HUES48 (cell line): ENCODE data around the gene AMT.

Experiments
- H3K27ac ChIP-seq: one replicate; pipeline ENCODE4 v1.7.0; 2013; ENCODE audit warnings: low read depth, low read length, inconsistent platforms
- H3K27me3 ChIP-seq: 2 replicates; pipeline ENCODE4 v1.6.1; 2013; ENCODE audit warnings: mild to moderate bottlenecking, low read length; ENCODE audit not compliant: control insufficient read depth, insufficient read depth
- H3K36me3 ChIP-seq: 2 replicates; pipeline ENCODE4 v1.6.1; 2013; ENCODE audit warnings: low read length; ENCODE audit not compliant: control insufficient read depth, insufficient read depth
- H3K4me1 ChIP-seq: 2 replicates; pipeline ENCODE4 v1.6.1; 2013; ENCODE audit warnings: mild to moderate bottlenecking, low read length; ENCODE audit not compliant: control insufficient read depth, insufficient read depth
- H3K4me3 ChIP-seq: 2 replicates; pipeline ENCODE4 v1.5.1; 2013; ENCODE audit warnings: mild to moderate bottlenecking, low read depth, low read length
- H3K9ac ChIP-seq: 2 replicates; pipeline ENCODE4 v1.6.1; 2013; ENCODE audit warnings: mild to moderate bottlenecking, low read depth, low read length, moderate library complexity
- H3K9me3 ChIP-seq: 2 replicates; pipeline ENCODE4 v1.6.1; 2013; ENCODE audit warnings: low read length; ENCODE audit not compliant: control insufficient read depth, insufficient read depth

The AMT gene

DNA sequence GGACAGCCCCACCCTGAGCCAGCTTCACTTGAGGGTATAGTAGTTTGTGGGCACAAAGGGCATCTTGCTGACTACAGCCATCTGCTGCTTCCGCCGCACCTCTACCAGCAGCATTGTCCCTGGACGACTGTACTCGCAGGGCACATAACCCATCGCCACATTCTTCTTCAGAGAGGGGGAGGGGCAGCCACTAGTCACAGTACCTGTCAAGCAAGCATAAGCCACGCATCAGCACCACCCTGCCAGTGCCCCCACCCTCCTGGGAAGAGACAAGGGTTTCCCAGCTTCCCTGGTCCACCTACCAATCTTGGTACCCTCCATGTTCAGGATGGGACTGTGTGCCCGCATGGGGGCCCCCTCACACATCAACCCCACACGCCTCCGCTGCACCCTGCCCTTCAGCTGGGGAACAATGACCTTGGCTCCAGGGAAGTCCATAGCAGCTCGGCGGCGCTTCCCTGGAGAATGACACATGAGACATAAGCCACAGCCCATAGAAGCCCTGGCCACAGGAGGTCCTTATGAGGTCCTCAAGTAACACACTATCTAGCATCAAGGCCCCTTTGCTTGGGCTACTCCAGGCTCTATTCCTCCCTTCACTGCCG is 4.7 kb downstream of the AMT start:
- no peak overlapping the region for H3K9ac ChIP-seq

DNA sequence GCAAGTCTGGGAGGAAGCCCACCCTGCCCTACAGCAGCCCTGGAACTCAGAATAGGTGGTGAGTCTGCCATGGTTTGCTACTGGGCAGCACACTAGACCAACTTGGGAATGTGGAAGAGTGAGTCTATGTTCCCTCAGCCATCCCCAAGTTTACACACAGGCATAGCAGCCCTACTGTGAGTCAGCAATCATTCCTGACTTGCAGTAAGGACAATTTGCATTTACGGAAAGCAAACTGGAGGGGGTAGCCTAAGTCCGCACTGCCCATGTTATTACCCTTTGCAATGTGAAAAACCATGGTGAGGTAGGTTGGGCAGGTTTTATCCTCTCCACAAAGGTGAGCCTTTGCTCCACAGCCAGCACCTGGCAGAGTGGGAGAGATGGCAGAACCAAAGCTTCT is 5.4 kb downstream of the AMT start:
- Histone ChIP-seq H3K4me3 (no peak overlapping the region), H3K9me3 (no peaks in the 10 kb centered on the region), H3K4me1 (peaks cover 7% of the 10 kb centered on the region; the same call in 1 of the 2 replicates), H3K27me3 (no peaks in the 10 kb centered on the region), H3K36me3 (peaks cover 24% of the 10 kb centered on the region; the same call in 1 of the 2 replicates), H3K27ac (no peak overlapping the region), H3K9ac (no peak overlapping the region)

More for the DNA sequence above, 4.7 kb downstream of the AMT start:
- H3K4me3 ChIP-seq: no peak overlapping the region
- peaks cover 24% of the 10 kb centered on the region; the same call in 1 of the 2 replicates for H3K36me3 ChIP-seq
- H3K4me1 ChIP-seq: peaks cover 9% of the 10 kb centered on the region
- no peaks in the 10 kb centered on the region for H3K9me3 ChIP-seq
- no peak overlapping the region for H3K27ac ChIP-seq
- H3K27me3 ChIP-seq: no peaks in the 10 kb centered on the region

DNA sequence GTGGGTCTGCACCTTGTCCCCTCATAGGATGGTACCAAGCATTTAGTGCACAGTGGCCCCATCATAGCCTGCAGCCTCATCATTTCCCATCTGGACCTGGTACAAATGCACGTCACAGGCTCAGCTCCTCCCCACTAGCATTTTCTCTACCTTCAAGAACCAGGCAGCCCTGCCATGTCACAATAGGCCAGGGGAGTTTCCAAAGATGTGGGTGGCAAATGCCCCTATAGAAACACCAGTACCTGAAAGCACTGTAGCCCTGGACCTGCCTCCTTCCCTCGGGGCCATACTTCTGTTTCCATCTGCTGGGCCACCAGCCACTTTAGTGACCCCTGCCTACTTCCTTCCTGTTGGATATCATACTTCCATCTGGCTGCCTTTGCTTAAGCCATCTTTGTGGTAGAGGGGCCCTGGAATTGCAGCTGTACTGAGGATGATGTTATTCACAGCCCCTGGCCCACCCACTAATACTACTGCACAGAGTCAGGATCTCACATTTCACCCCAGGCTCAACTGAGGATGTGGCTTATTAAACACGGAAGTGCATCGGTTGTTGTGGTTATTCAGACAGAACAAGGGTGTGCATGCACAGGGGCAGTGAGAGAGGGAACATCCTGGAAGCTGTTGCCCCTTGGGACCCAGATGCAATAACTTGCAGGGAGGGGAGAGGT is 6.2 kb downstream of the AMT start:
- Histone ChIP-seq H3K4me3 (no peak overlapping the region), H3K4me1 (no peaks in the 10 kb centered on the region), H3K27me3 (no peaks in the 10 kb centered on the region), H3K36me3 (peaks cover 24% of the 10 kb centered on the region; the same call in 1 of the 2 replicates), H3K27ac (no peak overlapping the region), H3K9ac (no peak overlapping the region), H3K9me3 (no peaks in the 10 kb centered on the region)

DNA sequence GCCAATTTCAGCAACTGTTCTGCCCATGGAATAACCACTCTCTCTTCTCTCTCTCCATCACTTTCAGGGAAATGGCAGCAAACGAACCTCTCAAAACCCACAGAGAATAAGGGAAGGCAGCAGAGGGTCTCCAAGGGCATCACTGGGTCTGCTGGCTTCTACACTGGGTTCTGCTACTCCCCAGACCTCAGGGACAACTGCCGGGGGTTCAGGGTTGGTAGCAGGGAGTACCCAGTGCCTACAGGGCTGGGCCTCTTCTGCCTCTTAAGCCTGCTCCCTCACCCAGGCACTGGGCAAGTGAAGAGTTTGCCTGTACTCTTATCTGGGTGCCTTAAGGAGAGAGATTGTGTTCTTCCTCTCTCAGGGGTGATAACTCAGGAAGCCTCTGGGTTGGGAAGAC is 7.5 kb downstream of the AMT start:
- H3K27ac ChIP-seq: no peak overlapping the region
- H3K4me1 ChIP-seq: peaks cover 6% of the 10 kb centered on the region; the same call in 1 of the 2 replicates
- H3K27me3 ChIP-seq: no peaks in the 10 kb centered on the region
- no peaks in the 10 kb centered on the region for H3K9me3 ChIP-seq
- H3K36me3 ChIP-seq: peaks cover 24% of the 10 kb centered on the region; the same call in 1 of the 2 replicates
- H3K4me3 ChIP-seq: no peak overlapping the region
- H3K9ac ChIP-seq: no peak overlapping the region

DNA sequence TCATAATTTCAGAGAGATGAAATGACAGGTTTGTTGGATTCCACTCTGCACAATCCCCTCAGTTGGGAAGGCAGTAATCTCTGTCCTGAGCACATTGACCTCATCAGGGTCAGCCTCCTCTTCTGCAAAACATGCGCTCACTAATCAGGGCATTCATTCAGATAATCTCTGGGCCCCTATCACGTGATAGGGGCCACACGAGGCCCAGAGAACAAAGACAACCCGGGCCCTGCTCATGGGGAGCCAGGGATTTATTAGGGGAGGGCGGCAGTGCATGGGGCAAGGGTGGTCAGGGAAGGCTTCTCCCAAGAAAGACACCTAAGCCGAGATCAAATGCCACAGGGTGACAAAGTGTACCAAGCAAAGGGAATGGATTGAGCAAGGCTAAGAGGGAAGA is 8.9 kb downstream of the AMT start:
- Histone ChIP-seq H3K36me3 (peaks cover 24% of the 10 kb centered on the region; the same call in 1 of the 2 replicates), H3K27ac (no peak overlapping the region), H3K9me3 (no peaks in the 10 kb centered on the region), H3K9ac (no peak overlapping the region), H3K4me3 (no peak overlapping the region), H3K4me1 (peaks cover 11% of the 10 kb centered on the region; the same call in 1 of the 2 replicates), H3K27me3 (no peaks in the 10 kb centered on the region)

DNA sequence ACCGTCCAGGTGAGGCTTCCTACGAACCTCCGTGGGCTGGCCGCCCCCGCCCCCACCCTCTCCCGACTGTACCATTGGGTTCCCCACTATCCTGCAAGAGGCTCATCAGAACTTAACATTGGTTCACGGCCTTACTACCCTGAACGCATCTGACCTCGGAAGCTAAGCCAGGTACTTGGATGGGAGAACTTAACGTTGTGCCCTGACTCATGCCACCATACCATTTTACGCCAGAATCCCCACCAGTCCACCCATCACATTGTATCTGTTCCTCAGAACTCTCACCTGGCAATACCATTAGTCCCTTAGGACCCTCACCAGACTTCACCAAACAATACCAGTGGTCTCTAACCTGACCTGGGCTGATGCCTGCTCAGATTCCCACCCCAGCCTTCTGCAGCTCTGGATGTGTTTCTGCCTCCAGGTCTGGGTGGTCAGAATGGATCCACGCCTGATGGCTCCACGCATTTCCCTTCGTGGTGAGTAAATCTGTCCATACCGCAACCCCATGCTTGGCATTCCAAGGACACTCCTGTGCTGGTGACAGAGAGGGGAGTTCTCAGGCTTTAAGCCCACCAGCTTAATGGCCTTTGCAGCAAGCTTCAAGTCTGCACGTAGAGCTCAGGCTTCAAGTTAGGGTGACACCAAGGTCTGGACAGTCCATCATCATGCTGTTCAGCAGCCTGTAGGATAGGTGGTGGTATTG is 9.5 kb downstream of the AMT start:
- peaks cover 24% of the 10 kb centered on the region; the same call in 1 of the 2 replicates for H3K36me3 ChIP-seq
- no peaks in the 10 kb centered on the region for H3K9me3 ChIP-seq
- peak overlapping the region; percentile 74 for H3K9ac ChIP-seq
- H3K4me3 ChIP-seq: peak overlapping the region; percentile 82
- no peaks in the 10 kb centered on the region for H3K27me3 ChIP-seq
- H3K4me1 ChIP-seq: peaks cover 11% of the 10 kb centered on the region; the same call in 1 of the 2 replicates
- H3K27ac ChIP-seq: peak overlapping the region; percentile 97

DNA sequence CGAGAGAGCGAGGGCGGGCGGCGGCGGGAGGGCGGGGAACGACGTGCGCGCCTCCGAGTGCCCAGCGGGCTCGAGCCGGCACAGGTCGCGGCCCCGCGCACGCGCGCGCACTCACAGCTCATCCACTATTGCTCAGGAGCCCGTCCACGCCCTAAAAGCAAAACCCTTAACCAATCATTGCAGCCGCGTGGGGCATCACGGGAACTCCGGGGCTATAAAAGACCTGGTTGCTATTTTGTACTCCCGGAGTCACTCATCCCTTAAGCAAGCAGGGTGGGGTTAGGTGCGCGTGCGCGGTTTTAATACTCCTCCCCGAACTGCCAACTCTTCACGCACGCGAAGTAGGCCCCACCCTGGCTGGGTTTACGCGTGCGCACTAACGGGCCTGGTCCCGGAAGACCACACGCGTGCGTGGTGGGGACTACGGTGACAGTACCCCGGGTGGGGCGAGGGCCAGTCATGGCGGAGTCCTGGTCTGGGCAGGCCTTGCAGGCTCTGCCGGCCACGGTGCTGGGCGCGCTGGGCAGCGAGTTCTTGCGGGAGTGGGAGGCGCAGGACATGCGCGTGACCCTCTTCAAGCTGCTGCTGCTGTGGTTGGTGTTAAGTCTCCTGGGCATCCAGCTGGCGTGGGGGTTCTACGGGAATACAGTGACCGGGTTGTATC is 10.2 kb downstream of the AMT start, which contains the start of the genes RHOA and TCTA:
TSS of gene RHOA (minus strand) at position 9 of the 664 bp plus-strand sequence. CDS start 36,387 bp downstream, outside the sequence.
TSS of gene TCTA (plus strand) at position 456 of the 664 bp plus-strand sequence. CDS start at position 460, 4 bp downstream.
- H3K36me3 ChIP-seq: peaks cover 23% of the 10 kb centered on the region; the same call in 1 of the 2 replicates
- H3K27me3 ChIP-seq: no peaks in the 10 kb centered on the region
- H3K27ac ChIP-seq: peak within 1 kb of the TSS; percentile 97
- peak within 1 kb of the TSS; percentile 82 for H3K4me3 ChIP-seq
- H3K9ac ChIP-seq: peak within 1 kb of the TSS; percentile 95
- H3K4me1 ChIP-seq: peaks cover 11% of the 10 kb centered on the region; the same call in 1 of the 2 replicates
- no peaks in the 10 kb centered on the region for H3K9me3 ChIP-seq

DNA sequence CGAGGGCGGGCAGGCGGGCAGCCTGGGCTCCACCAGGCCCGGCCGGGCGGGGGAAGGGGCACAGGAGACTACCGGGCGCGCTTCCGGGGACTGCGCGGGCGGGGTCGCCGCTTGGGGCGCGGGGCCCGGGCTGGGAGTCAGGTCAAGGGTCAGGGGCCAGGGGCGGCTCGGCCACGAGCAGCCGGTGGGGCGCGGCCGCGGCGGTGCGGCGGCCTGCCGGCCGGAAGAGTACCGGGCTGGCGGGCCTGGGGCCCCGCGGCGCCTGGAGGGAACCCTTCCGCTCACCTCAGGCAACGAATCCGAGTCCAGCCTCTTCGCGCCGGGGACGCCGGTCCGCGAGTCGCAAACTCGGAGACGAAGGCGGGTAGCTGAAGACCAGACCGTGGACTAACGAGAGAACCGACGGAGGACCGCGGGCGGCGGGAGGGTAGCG is 10.7 kb downstream of the AMT start:
- Histone ChIP-seq H3K9me3 (no peaks in the 10 kb centered on the region), H3K27me3 (no peaks in the 10 kb centered on the region), H3K27ac (peak overlapping the region; percentile 97), H3K4me1 (peaks cover 11% of the 10 kb centered on the region; the same call in 1 of the 2 replicates), H3K4me3 (peak overlapping the region; percentile 82), H3K9ac (peak overlapping the region; percentile 95), H3K36me3 (peaks cover 18% of the 10 kb centered on the region; the same call in 1 of the 2 replicates)

DNA sequence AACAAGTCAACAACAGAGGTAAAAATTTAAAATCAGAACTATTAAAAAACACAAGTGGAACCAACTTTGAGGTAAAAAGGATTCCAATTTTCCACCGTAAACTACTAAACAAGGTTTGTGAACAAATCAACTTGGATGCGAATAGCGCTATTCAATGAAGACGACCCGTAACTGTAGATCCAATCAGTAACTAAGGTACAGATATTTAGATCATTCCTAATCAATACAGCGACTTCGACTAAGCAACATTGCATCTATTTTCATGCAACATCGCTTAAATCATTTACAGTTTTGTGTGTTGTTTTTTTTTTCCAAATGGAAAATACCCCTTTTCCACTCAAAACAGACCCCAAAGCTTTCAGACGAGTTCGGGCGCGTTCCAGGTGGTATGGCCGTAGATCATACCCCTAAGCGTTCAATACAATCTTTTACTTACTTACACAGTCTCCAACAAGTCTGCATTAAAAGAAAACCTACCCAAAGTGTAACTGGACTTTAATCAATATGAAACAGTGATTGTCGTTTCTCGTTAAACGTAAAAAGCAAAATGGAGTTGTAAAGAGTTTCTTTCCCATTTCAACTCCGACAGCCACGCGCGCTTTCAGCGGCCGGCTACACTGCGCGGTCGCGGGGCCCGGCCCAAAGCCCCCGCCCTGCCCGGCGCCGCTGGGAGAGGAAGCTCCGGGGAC is 11.3 kb downstream of the AMT start:
- peaks cover 13% of the 10 kb centered on the region; the same call in 1 of the 2 replicates for H3K36me3 ChIP-seq
- peaks cover 11% of the 10 kb centered on the region; the same call in 1 of the 2 replicates for H3K4me1 ChIP-seq
- H3K9me3 ChIP-seq: no peaks in the 10 kb centered on the region
- H3K27ac ChIP-seq: peak overlapping the region; percentile 97
- no peaks in the 10 kb centered on the region for H3K27me3 ChIP-seq
- H3K9ac ChIP-seq: peak overlapping the region; percentile 95
- peak overlapping the region; percentile 82 for H3K4me3 ChIP-seq
